H1 (cell line): Measurements from ENCODE around the gene NTN1. TPM values are rescaled to one million over a fixed set of nuclear protein-coding genes. Genes with fewer than 3 reads are reported as not detected.
A peak's percentile ranks its signal among the peaks of the same experiment; 100 is the strongest.

Experiments
- CTCF ChIA-PET: fragments of 300-600 bp; sonication (Branson Sonifier 250); formaldehyde crosslinking; loops from one replicate; lab custom pipeline; 2021; ENCODE audit not compliant: partially characterized antibody; lab: Charles Lee
- POLR2A ChIA-PET: fragments of 300-600 bp; sonication (Branson Sonifier 250); formaldehyde crosslinking; loops from one replicate; lab custom pipeline; 2021; ENCODE audit warnings: inconsistent platforms; ENCODE audit not compliant: partially characterized antibody; lab: Charles Lee
- DNase-seq, 2 experiments: peaks; one replicate each; pipeline versions ENCODE4 v3.0.0 to v3.0.0-alpha.2; 2010 to 2022; ENCODE audit warnings: low spot score in 2 of 2, low read depth in 1 of 2, mixed read lengths in 1 of 2
- FAIRE-seq: peaks from 2 replicates; lab custom pipeline; 2011; peaks lifted over from hg19 to GRCh38; lab: Jason Lieb, UNC
- H2AFZ ChIP-seq: 2 replicates; pipeline ENCODE4 v1.8.1; 2012; ENCODE audit warnings: low read length, inconsistent platforms
- H2AK5ac ChIP-seq: 2 replicates; pipeline ENCODE4 v1.6.1; 2013; ENCODE audit warnings: low read depth, low read length
- H2BK120ac ChIP-seq: replicated peaks from 2 replicates; pipeline ENCODE3; 2013; ENCODE audit warnings: low read depth, low read length, inconsistent platforms
- H2BK12ac ChIP-seq: 2 replicates; pipeline ENCODE4 v1.6.1; 2013; ENCODE audit warnings: low read depth, low read length
- H2BK15ac ChIP-seq: 2 replicates; pipeline ENCODE4 v1.6.1; 2013; ENCODE audit warnings: low read length
- H2BK20ac ChIP-seq: 2 replicates; pipeline ENCODE4 v1.6.1; 2013; ENCODE audit warnings: low read length
- H2BK5ac ChIP-seq: 2 replicates; pipeline ENCODE4 v1.6.1; 2013; ENCODE audit warnings: low read depth, low read length
- H3K14ac ChIP-seq: 2 replicates; pipeline ENCODE4 v1.6.1; 2013; ENCODE audit warnings: inconsistent platforms; ENCODE audit not compliant: insufficient read length
- H3K18ac ChIP-seq: 2 replicates; pipeline ENCODE4 v1.6.1; 2013; ENCODE audit warnings: low read length; ENCODE audit errors: extremely low read depth
- H3K23ac ChIP-seq: 2 replicates; pipeline ENCODE4 v1.6.1; 2013; ENCODE audit warnings: inconsistent platforms; ENCODE audit not compliant: insufficient read length
- H3K23me2 ChIP-seq: 2 replicates; pipeline ENCODE4 v1.6.1; 2013; ENCODE audit warnings: low read depth, low read length
- H3K27ac ChIP-seq: 2 replicates; pipeline ENCODE4 v1.6.1; 2011; ENCODE audit warnings: low read depth, low read length, inconsistent platforms
- H3K27me3 ChIP-seq, 4 experiments: replicated peaks in 1 of 4; 1 replicate in 1 of 4; 2 replicates in 3 of 4; pipeline versions ENCODE4 v1.6.1 to v1.8.1; 2011 to 2013; ENCODE audit warnings: low read length in 3 of 4, mild to moderate bottlenecking in 3 of 4, inconsistent platforms in 2 of 4, mixed read lengths in 2 of 4, moderate library complexity in 1 of 4; ENCODE audit not compliant: control insufficient read depth in 3 of 4, insufficient read depth in 3 of 4; ENCODE audit errors: extremely low read depth in 1 of 4
- H3K36me3 ChIP-seq, 4 experiments: 2 replicates each; pipeline versions ENCODE4 v1.6.1 to v1.8.1; 2011 to 2013; ENCODE audit warnings: mild to moderate bottlenecking in 4 of 4, low read length in 3 of 4, moderate library complexity in 2 of 4, control low read depth in 1 of 4, inconsistent platforms in 1 of 4; ENCODE audit not compliant: insufficient read depth in 4 of 4, control insufficient read depth in 2 of 4
- H3K4ac ChIP-seq: replicated peaks from 2 replicates; pipeline ENCODE3; 2013; ENCODE audit warnings: low read length, low read depth, mixed read lengths, inconsistent platforms; ENCODE audit not compliant: insufficient read length
- H3K4me1 ChIP-seq, 4 experiments: replicated peaks in 1 of 4; 1 replicate in 1 of 4; 2 replicates in 3 of 4; pipeline versions ENCODE4 v1.6.1 to v1.8.1; 2011 to 2013; ENCODE audit warnings: low read length in 3 of 4, inconsistent platforms in 2 of 4, mixed read lengths in 1 of 4; ENCODE audit not compliant: insufficient read depth in 4 of 4, control insufficient read depth in 3 of 4
- H3K4me2 ChIP-seq, 2 experiments: 2 replicates each; pipeline versions ENCODE4 v1.6.1 to v1.8.1; 2011 to 2013; ENCODE audit warnings: low read depth in 2 of 2, low read length in 2 of 2, control low read depth in 1 of 2, inconsistent platforms in 1 of 2, mild to moderate bottlenecking in 1 of 2; ENCODE audit not compliant: insufficient read depth in 1 of 2
- H3K4me3 ChIP-seq, 4 experiments: fragments of 200-600, 300-600 bp in 1 of 4; sonication (generic), shearing (Covaris generic), sonication (Bioruptor Twin) in 1 of 4; 2 replicates each; pipeline versions ENCODE4 v1.5.1 to v1.8.1; 2011 to 2016; ENCODE audit warnings: low read length in 4 of 4, low read depth in 3 of 4, control low read depth in 2 of 4, inconsistent platforms in 2 of 4, mild to moderate bottlenecking in 2 of 4, mixed read lengths in 1 of 4, moderate library complexity in 1 of 4; ENCODE audit not compliant: insufficient read depth in 2 of 4; ENCODE audit errors: extremely low read depth in 1 of 4
- H3K56ac ChIP-seq: replicated peaks from 2 replicates; pipeline ENCODE3; 2013; ENCODE audit warnings: low read depth, mild to moderate bottlenecking, mixed read lengths, low read length, inconsistent platforms; ENCODE audit not compliant: insufficient read length
- H3K79me1 ChIP-seq: 2 replicates; pipeline ENCODE4 v1.6.1; 2013; ENCODE audit warnings: low read depth, low read length, control low read depth
- H3K79me2 ChIP-seq, 2 experiments: 2 replicates each; pipeline versions ENCODE4 v1.6.1 to v1.8.1; 2012 to 2013; ENCODE audit warnings: low read length in 2 of 2, mild to moderate bottlenecking in 2 of 2, inconsistent platforms in 1 of 2; ENCODE audit not compliant: insufficient read depth in 2 of 2, control insufficient read depth in 1 of 2
- H3K9ac ChIP-seq, 4 experiments: replicated peaks in 1 of 4; 1 replicate in 1 of 4; 2 replicates in 3 of 4; pipeline versions ENCODE4 v1.6.1 to v1.8.1; 2011 to 2013; ENCODE audit warnings: low read depth in 3 of 4, low read length in 3 of 4, control low read depth in 2 of 4, mild to moderate bottlenecking in 2 of 4, moderate library complexity in 2 of 4, inconsistent platforms in 1 of 4; ENCODE audit errors: extremely low read depth in 1 of 4
- H3K9me3 ChIP-seq, 2 experiments: 2 replicates each; pipeline versions ENCODE4 v1.6.1 to v1.8.1; 2012 to 2013; ENCODE audit warnings: mild to moderate bottlenecking in 2 of 2, moderate library complexity in 2 of 2, control low read depth in 1 of 2, inconsistent platforms in 1 of 2, low read depth in 1 of 2, low read length in 1 of 2, mixed read lengths in 1 of 2; ENCODE audit not compliant: insufficient read depth in 2 of 2
- H4K20me1 ChIP-seq, 2 experiments: replicated peaks in 1 of 2; 2 replicates each; pipeline versions ENCODE3 to v1.8.1; 2011 to 2013; ENCODE audit warnings: inconsistent platforms in 2 of 2, low read length in 2 of 2, mild to moderate bottlenecking in 1 of 2; ENCODE audit not compliant: insufficient read depth in 2 of 2, control insufficient read depth in 1 of 2
- H4K5ac ChIP-seq: 2 replicates; pipeline ENCODE4 v1.6.1; 2013; ENCODE audit warnings: low read length, low read depth, mixed read lengths, inconsistent platforms; ENCODE audit not compliant: insufficient read length
- H4K8ac ChIP-seq: 2 replicates; pipeline ENCODE4 v1.8.0; 2013; ENCODE audit warnings: mild to moderate bottlenecking, moderate library complexity, low read length, inconsistent platforms; ENCODE audit not compliant: insufficient read depth; ENCODE audit errors: extremely low read depth
- H4K91ac ChIP-seq: replicated peaks from 2 replicates; pipeline ENCODE3; 2013; ENCODE audit warnings: low read length, mixed read lengths, inconsistent platforms; ENCODE audit not compliant: insufficient read length
- ATF3 ChIP-seq: IDR thresholded peaks from 2 replicates; pipeline ENCODE4 v1.6.1; 2011; ENCODE audit warnings: low read depth, mild to moderate bottlenecking, low read length; ENCODE audit not compliant: insufficient read depth
- CEBPB ChIP-seq: IDR thresholded peaks from 2 replicates; pipeline ENCODE4 v1.6.1; 2012; ENCODE audit warnings: low read depth, low read length
- KDM1A ChIP-seq: fragments of 200-600, 300-600 bp; sonication (generic); IDR thresholded peaks from 2 replicates; pipeline ENCODE4 v1.7.1; 2016; ENCODE audit warnings: mild to moderate bottlenecking, low read length, borderline replicate concordance
- POU5F1 ChIP-seq: IDR thresholded peaks from 2 replicates; pipeline ENCODE4 v1.6.1; 2011; ENCODE audit warnings: low read depth, mild to moderate bottlenecking, low read length, moderate library complexity
- SP1 ChIP-seq: IDR thresholded peaks from 2 replicates; pipeline ENCODE4 v1.6.1; 2011; ENCODE audit warnings: low read depth, low read length
- SRF ChIP-seq: IDR thresholded peaks from 2 replicates; pipeline ENCODE4 v1.6.1; 2011; ENCODE audit warnings: mild to moderate bottlenecking, low read depth, low read length, moderate library complexity
- WGBS, 2 experiments: shearing (Covaris generic) in 1 of 2; methylation state at CpG; one replicate each; pipeline versions ENCODE4 v1.1.6 to v1.1.7; 2013 to 2015; ENCODE audit warnings: low lambda C conversion rate in 2 of 2, mixed read lengths in 2 of 2, inconsistent platforms in 1 of 2, low coverage in 1 of 2, missing lambda C conversion rate in 1 of 2; ENCODE audit not compliant: insufficient replicate concordance in 2 of 2, insufficient coverage in 1 of 2, insufficient read length in 1 of 2; ENCODE audit errors: extremely low coverage in 1 of 2, missing lambda C conversion rate in 1 of 2; 5-methylcytosine and 5-hydroxymethylcytosine counted together
- polyA plus RNA-seq, 7 experiments: library from polyadenylated mRNA; depleted of rRNA in 3 of 7; stranded (reverse) in 5 of 7; unstranded in 2 of 7; fragments of >200 nt in 5 of 7; fragments of 200-250 nt in 2 of 7; gene quantifications; 1 replicate in 5 of 7; 2 replicates in 1 of 7; 4 replicates in 1 of 7; pipeline versions ENCODE4 v1.2.1 to v1.2.3, GENCODE V29; 2011 to 2013; ENCODE audit warnings: missing spikeins in 2 of 7, mixed read lengths in 2 of 7
- total RNA-seq: library from RNA; stranded (reverse); fragmentation: NEBNext Ultra II Directional; extraction: Animal tissue kit (Norgen Biotek cat#: 25700); gene quantifications from 2 replicates; pipeline ENCODE4 v1.2.1, GENCODE V29; 2021

The NTN1 gene
- total and polyA plus RNA-seq, 2 of the 8 experiments (the other 6 are each of a cell fraction or from before 2014, with no cell fraction given): 2.0 to 2.3 TPM

- H2BK120ac ChIP-seq: no peak overlapping the region
- H2AK5ac ChIP-seq: no peak overlapping the region
- WGBS, 2 experiments: 83% methylated on average over 4 of the region's 4 CpGs; no CpG with 5 or more reads in 1 of the 2 experiments
- peaks cover 3 to 34% (median 31%) of the 10 kb centered on the region in 4 experiments for H3K27me3 ChIP-seq
- no peak overlapping the region for H3K4me2 ChIP-seq
- peak overlapping the region; percentile 54; the same call in 1 of the 2 replicates for H2BK20ac ChIP-seq
- ChIA-PET CTCF (interaction anchor here (0.8 to 3.2 kb wide), 8 partner anchors 16 to 471 kb away, joined by 3 to 11 read pairs (median 3); no protein-coding TSS in a partner anchor), POLR2A (interaction anchor here (1.5 to 2.0 kb wide), 2 partner anchors 12 to 36 kb away, joined by 3 to 12 read pairs; no protein-coding TSS in a partner anchor)
- H3K4ac ChIP-seq: no peak overlapping the region
- no peak overlapping the region for H3K4me3 ChIP-seq
- no peak overlapping the region for H2AFZ ChIP-seq
- H4K8ac ChIP-seq: no peak overlapping the region
- no peaks in the 10 kb centered on the region for H4K20me1 ChIP-seq
- H3K18ac ChIP-seq: no peak overlapping the region
- H3K23me2 ChIP-seq: peaks cover 2% of the 10 kb centered on the region
- no peak for DNase-seq
- peaks cover 10 to 29% (median 22%) of the 10 kb centered on the region in 4 experiments for H3K4me1 ChIP-seq
- H2BK5ac ChIP-seq: no peak overlapping the region
- no peak overlapping the region for H3K56ac ChIP-seq
- H2BK15ac ChIP-seq: no peak overlapping the region
- H4K91ac ChIP-seq: no peak overlapping the region
- H4K5ac ChIP-seq: no peak overlapping the region
- H3K9me3 ChIP-seq: no peaks in the 10 kb centered on the region; a peak in 2 of 4 replicates
- no peak overlapping the region for H2BK12ac ChIP-seq
- no peaks in the 10 kb centered on the region for H3K79me2 ChIP-seq
- H3K27ac ChIP-seq: no peak overlapping the region
- FAIRE-seq: no peak
- peaks cover 0 to 2% (median 0%) of the 10 kb centered on the region in 4 experiments; a peak in 1 of 8 replicates for H3K36me3 ChIP-seq
- no peak overlapping the region for H3K23ac ChIP-seq
- no peak overlapping the region for H3K14ac ChIP-seq
- H3K9ac ChIP-seq: no peak overlapping the region
- no peaks in the 10 kb centered on the region for H3K79me1 ChIP-seq
- TF ChIP-seq ATF3 (no peak), SP1 (no peak), POU5F1 (no peak), KDM1A (no peak), CEBPB (no peak), SRF (no peak)
- TF ChIP-seq, all 59 proteins: peak for 0
Observed at GRCh38 chr17:9051561-9051960, 30.3 kb downstream of the NTN1 start.
